Body of pancreas (tissue), 4 donors: ENCODE results near the gene GRIP2. TPM values are rescaled to one million over a fixed set of nuclear protein-coding genes. Genes with fewer than 3 reads are reported as not detected.

Experiments used
- ATAC-seq: fragments of 150-250 bp; one replicate; pipeline ENCODE4 v1.9.1; 2016
- DNase-seq, 4 donors: peaks; one replicate each; pipeline ENCODE4 v3.0.0-alpha.2; 2019
- H3K27ac ChIP-seq, 4 donors: fragments of 200-600 bp; sonication (generic); 1 replicate in 3 of 4; 2 replicates in 1 of 4; pipeline versions ENCODE4 v1.5.1 to v1.6.1; 2016 to 2019; ENCODE audit warnings: mild to moderate bottlenecking in 1 of 4, mixed read lengths in 1 of 4, moderate library complexity in 1 of 4
- H3K27me3 ChIP-seq, 2 donors: fragments of 200-600 bp; sonication (generic); one replicate each; pipeline ENCODE4 v1.6.0; 2016; ENCODE audit warnings: mild to moderate bottlenecking in 1 of 2
- H3K36me3 ChIP-seq, 2 donors: fragments of 200-600 bp; sonication (generic); replicated peaks in 1 of 2; 2 replicates each; pipeline ENCODE4 v1.5.1; 2016; ENCODE audit warnings: low read depth in 2 of 2; ENCODE audit not compliant: insufficient read depth in 1 of 2
- H3K4me1 ChIP-seq: fragments of 200-600 bp; sonication (generic); one replicate; pipeline ENCODE4 v1.6.0; 2016
- H3K4me3 ChIP-seq, 2 donors: fragments of 200-600 bp; sonication (generic); 1 replicate in 1 of 2; 2 replicates in 1 of 2; pipeline ENCODE4 v1.5.1; 2016 to 2019
- H3K9me3 ChIP-seq, 3 donors: fragments of 200-600 bp; sonication (generic); 1 replicate in 2 of 3; 2 replicates in 1 of 3; pipeline ENCODE4 v1.5.1; 2016
- CTCF ChIP-seq, 7 experiments: fragments of 450-650 bp in 4 of 7; fragments of 200-600 bp in 3 of 7; sonication (generic) in 3 of 7; IDR thresholded peaks; one replicate each; pipeline ENCODE4 v1.5.1; 2016 to 2019; ENCODE audit warnings: antibody characterized with exemption in 7 of 7
- POLR2A ChIP-seq, 3 donors: fragments of 450-650 bp; IDR thresholded peaks; one replicate each; pipeline ENCODE4 v1.6.1; 2016; ENCODE audit warnings: antibody characterized with exemption in 3 of 3, mild to moderate bottlenecking in 2 of 3
- WGBS, 2 donors: methylation state at CpG; one replicate each; pipeline ENCODE4 v1.1.5; 2017; 5-methylcytosine and 5-hydroxymethylcytosine counted together
- intact Hi-C: fragments of 100-400 bp; cut with DNase I; formaldehyde crosslinking; loops from one replicate; pipeline ENCODE4 v1.15.1; 2023
- total RNA-seq, 2 donors: library from RNA; depleted of rRNA; stranded (reverse); fragments of >200 nt; gene quantifications; one replicate each; pipeline ENCODE4 v1.1.0, GENCODE V29; 2016

The GRIP2 gene
- total RNA-seq, 2 donors from 2014 or later = 0.26 to 0.99 TPM

GRCh38 chr3:14512942-14513327, 27.2 kb downstream of the GRIP2 start:
- Histone ChIP-seq H3K9me3 (no peaks in the 10 kb centered on the region), H3K27ac (no peak overlapping the region), H3K36me3 (no peaks in the 10 kb centered on the region), H3K27me3 (no peaks in the 10 kb centered on the region), H3K4me3 (no peak overlapping the region), H3K4me1 (no peaks in the 10 kb centered on the region)
- 61 to 71% methylated on average over 9 of the region's 9 CpGs for WGBS, 2 donors
- no peak for ATAC-seq
- TF ChIP-seq CTCF (IDR thresholded peaks at IDR 0.05) (no peak), POLR2A (IDR thresholded peaks at IDR 0.05) (no peak)
- intact Hi-C loops = loop anchor here (10.0 kb wide), 1 partner anchor 402 kb away; no protein-coding TSS in a partner anchor
- DNase-seq = no peak

GRCh38 chr3:14512281-14512941, 27.7 kb downstream of the GRIP2 start:
- H3K9me3 ChIP-seq = no peaks in the 10 kb centered on the region
- ATAC-seq (no peak), DNase-seq (no peak)
- intact Hi-C loops = loop anchor here (10.0 kb wide), 1 partner anchor 402 kb away; no protein-coding TSS in a partner anchor
- no peaks in the 10 kb centered on the region for H3K4me1 ChIP-seq
- H3K36me3 ChIP-seq = no peaks in the 10 kb centered on the region
- TF ChIP-seq POLR2A (IDR thresholded peaks at IDR 0.05) = no peak
- TF ChIP-seq CTCF (IDR thresholded peaks at IDR 0.05) = no peak
- no peak overlapping the region for H3K4me3 ChIP-seq
- H3K27me3 ChIP-seq = no peaks in the 10 kb centered on the region
- WGBS, 2 donors = 78 to 79% methylated on average over 14 to 19 of the region's 19 CpGs
- no peak overlapping the region for H3K27ac ChIP-seq

GRCh38 chr3:14511623-14512280, 28.4 kb downstream of the GRIP2 start:
- Histone ChIP-seq H3K36me3 (no peaks in the 10 kb centered on the region), H3K4me1 (no peaks in the 10 kb centered on the region), H3K27me3 (no peaks in the 10 kb centered on the region), H3K9me3 (no peaks in the 10 kb centered on the region), H3K27ac (no peak overlapping the region), H3K4me3 (no peak overlapping the region)
- WGBS, 2 donors = 58 to 67% methylated on average over 10 to 12 of the region's 12 CpGs
- TF ChIP-seq CTCF (IDR thresholded peaks at IDR 0.05) (no peak), POLR2A (IDR thresholded peaks at IDR 0.05) (no peak)
- intact Hi-C loops = loop anchor here (10.0 kb wide), 1 partner anchor 403 kb away; no protein-coding TSS in a partner anchor
- DNase-seq (no peak), ATAC-seq (no peak)

- Histone ChIP-seq H3K27ac (no peak overlapping the region), H3K27me3 (no peaks in the 10 kb centered on the region), H3K36me3 (no peaks in the 10 kb centered on the region), H3K4me3 (no peak overlapping the region), H3K4me1 (no peaks in the 10 kb centered on the region), H3K9me3 (no peaks in the 10 kb centered on the region)
- intact Hi-C loops = loop anchor here (10.0 kb wide), 1 partner anchor 404 kb away; no protein-coding TSS in a partner anchor
- DNase-seq = no peak
- 75 to 80% methylated on average over 20 to 21 of the region's 23 CpGs for WGBS, 2 donors
- ATAC-seq = no peak
- no peak for TF ChIP-seq CTCF (IDR thresholded peaks at IDR 0.05)
- no peak for TF ChIP-seq POLR2A (IDR thresholded peaks at IDR 0.05)
Measured at GRCh38 chr3:14510838-14511622, 29.1 kb downstream of the GRIP2 start.
